Subcutaneous adipose tissue (tissue), 4 donors: ENCODE results near the gene DET1. TPM values are rescaled to one million over a fixed set of nuclear protein-coding genes. Genes with fewer than 3 reads are reported as not detected.

Source experiments
- CTCF ChIP-seq: fragments of 450-650 bp; IDR thresholded peaks from one replicate; pipeline ENCODE4 v1.5.1; 2016; ENCODE audit warnings: low read depth, mild to moderate bottlenecking, control low read depth, antibody characterized with exemption, moderate library complexity
- total RNA-seq, 4 donors: library from RNA; depleted of rRNA; stranded (reverse); fragments of >200 nt; gene quantifications; one replicate each; pipeline ENCODE4 v1.1.0, GENCODE V29; 2016

The DET1 gene
- total RNA-seq, 4 donors from 2014 or later, result 6.5 to 10.5 (median 7.0) TPM

DNA sequence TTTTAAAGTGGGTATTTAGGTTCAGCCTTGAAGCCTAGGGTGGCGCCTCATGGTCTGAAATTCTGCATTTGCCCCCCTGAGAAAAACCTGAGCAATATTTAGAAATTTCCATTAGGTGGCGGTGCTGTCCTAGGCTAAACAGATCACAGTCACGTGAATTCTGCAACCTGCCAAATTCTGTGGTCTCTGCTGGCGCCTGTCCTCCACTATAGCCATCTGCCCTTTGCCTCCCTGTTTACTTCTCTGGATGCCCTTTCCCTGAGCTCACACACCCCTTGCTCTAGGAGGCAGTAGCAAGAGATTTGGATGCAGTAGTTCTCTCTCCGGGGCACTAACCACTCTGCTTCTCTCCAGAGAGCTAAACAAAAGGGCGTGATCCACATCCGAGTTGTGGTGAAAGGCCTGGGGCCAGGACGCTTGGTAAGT lies 69.8 kb downstream of the DET1 start:
- TF ChIP-seq CTCF, result no peak

DNA sequence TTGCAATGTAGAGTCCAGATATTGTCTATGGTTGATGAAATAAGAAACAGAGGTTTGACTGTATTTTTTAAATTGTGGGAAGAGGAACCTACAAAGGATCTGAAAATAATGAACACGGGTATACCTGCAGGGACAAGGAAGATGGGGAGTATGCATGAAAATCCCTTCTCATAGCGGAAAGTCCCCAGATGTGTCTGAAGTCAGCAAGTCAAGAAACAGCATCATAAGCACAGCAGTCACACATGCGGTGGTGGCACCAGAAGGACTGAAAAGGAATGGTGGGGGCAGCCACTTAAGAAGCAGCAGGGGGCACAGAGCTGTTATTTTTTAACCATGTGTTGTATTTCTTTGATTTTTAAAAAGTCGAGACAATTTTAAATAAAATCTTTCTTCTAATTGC lies 74.3 kb downstream of the DET1 start:
- no peak for TF ChIP-seq CTCF

DNA sequence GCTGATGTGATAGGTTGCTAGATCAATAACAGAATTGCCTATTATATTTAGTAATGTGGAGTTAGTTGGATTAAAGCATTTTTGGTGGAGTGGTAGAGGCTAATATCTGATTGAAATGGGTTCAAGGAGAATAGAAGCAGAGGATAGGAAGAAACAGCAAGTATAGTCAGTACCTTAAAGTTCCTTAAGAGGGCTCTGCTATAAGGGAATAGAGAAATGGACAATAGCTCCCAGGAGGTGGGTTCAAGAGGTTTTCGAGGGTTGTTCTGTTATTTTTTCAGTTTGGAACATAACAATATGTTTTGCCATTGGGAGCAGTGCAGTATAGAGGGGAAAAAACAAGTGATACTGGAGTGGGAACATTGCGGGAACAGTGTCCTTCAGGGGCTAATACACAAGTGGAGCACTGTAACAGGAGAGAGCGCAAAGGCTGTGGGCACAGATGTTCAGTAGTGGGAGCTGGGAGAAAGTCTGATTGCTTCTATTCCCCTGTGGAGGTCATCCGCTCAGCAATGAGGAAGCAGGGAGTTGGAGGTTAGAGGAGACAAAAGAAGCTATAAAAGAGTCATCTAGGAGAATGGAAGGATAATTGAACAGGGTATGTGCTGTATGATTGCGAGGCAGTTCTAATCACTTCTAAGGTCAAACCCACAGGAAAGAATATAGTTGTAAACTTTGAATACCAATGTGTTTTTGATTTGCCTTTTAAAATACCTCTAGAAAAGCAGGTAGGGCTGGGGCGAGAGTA lies 75.7 kb downstream of the DET1 start:
- no peak for TF ChIP-seq CTCF

- no peak for TF ChIP-seq CTCF
Observed at GRCh38 chr15:88469321-88469720, 77.2 kb downstream of the DET1 start.

DNA sequence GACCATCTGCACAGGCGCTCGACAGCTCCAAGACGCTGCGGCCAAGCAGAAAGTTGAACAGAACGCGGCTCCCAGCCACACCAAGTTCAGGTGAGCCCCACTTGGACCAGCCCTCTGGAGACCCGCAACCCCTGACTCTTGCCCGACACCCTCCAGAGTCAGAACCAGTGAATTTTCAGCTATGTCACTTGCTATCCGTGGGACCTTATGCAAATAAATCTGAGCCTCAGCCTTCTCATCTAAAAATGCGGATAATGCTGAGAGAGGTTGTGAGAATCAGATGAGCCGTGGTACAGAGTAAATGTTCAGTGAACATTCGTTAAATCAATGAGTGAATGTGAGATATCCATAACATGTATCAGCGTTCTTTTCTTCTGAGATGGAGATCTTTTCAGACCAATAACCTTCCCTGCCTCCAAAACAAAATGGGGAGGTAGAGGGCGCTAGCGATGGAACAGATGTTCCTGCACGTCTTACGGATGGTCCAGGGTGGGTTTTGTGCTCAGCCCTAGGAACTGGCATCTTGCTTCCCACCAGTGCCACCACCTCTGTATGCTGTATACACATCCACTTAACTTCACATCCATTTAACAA lies 78.4 kb downstream of the DET1 start:
- no peak for TF ChIP-seq CTCF

DNA sequence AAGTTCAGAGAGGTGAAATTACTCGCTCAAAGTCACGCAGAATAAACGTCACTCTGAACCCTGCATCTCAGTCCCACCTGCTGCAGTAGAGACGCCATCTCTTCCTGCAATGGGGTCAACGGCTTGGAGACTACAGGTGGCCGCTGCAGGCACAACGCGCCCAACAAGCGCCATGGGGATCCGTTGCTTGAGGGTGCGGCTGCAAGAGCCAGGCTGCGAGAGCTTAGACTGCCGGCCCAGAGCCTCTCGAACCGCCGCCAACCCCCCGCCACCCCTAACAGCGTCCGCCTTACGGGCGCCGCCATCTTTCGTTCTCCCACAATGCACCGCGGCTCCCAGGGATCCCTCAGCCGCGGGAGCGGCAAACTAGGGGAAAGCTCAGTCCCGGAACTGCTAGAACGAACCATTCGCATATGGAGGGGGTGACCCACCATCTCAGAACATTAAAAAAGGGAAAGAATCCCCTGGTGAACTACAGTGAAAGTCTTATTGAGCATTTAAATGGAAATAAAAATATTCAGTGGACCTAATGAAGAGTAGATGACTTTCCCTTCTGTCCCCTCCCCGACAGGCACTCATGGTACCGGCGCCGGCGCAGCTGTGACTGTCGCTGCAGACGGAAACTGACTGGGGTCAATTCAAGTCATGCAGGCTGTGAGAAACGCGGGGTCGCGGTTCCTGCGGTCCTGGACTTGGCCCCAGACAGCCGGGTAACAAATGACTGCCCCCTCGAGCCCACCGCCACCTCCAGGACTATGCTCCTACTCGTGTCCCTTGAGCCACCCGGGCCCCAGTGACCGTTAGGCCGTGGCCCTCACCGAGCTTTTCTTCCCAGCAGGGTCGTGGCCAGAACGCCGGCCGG lies 79.2 kb downstream of the DET1 start, which contains the start of the genes MRPL46 and MRPS11:
Gene MRPL46 (minus strand): TSS at position 316 of the 862 bp plus-strand sequence. CDS start 11 bp downstream, at position 305.
Gene MRPS11 (plus strand): TSS at position 636 of the 862 bp plus-strand sequence. CDS start 10 bp downstream, at position 646.
- TF ChIP-seq CTCF, result no peak

- TF ChIP-seq CTCF, result no peak
Observed at GRCh38 chr15:88465633-88466224, 80.8 kb downstream of the DET1 start.
